K562 (cell line): ENCODE results near the gene KISS1. TPM values are rescaled to one million over a fixed set of nuclear protein-coding genes. Genes with fewer than 3 reads are reported as not detected.

Experiments used
- BMI1 ChIP-seq: fragments of 150-350 bp; IDR thresholded peaks from 2 replicates; pipeline ENCODE4 v1.6.1; 2014; ENCODE audit warnings: low read length
- MYNN ChIP-seq, 2 experiments: sonication (generic); formaldehyde crosslinking in 1 of 2; IDR thresholded peaks; 2 replicates each; pipeline versions ENCODE4 v1.5.0 to v1.6.1; 2016 to 2020; ENCODE audit warnings: antibody characterized with exemption in 1 of 2, missing genetic modification reagents in 1 of 2
- POLR2A ChIP-seq: fragments of 450-650 bp; conservative IDR thresholded peaks from 2 replicates; pipeline ENCODE4 v1.6.1; 2016
- polyA plus RNA-seq, 8 experiments: library from polyadenylated mRNA; depleted of rRNA in 4 of 8; stranded (reverse) in 5 of 8; unstranded in 3 of 8; fragments of >200 nt; fragmentation: Nextera tagmentation in 2 of 8; fragmentation: Illumina TruSeq in 1 of 8; extraction: Ambion mirVana in 2 of 8; extraction: Trizol in 1 of 8; gene quantifications; 2 replicates each; pipeline versions ENCODE4 v1.2.1 to v1.2.3, GENCODE V29; 2011 to 2014; ENCODE audit warnings: inconsistent platforms in 1 of 8, missing spikeins in 1 of 8
- total RNA-seq, 7 experiments: library from RNA; depleted of rRNA in 6 of 7; stranded (reverse); fragments of >200 nt in 6 of 7; fragmentation: Illumina TruSeq in 2 of 7; extraction: Trizol in 2 of 7; gene quantifications; 2 replicates each; pipeline versions ENCODE4 v1.2.1 to v1.2.3, GENCODE V29; 2011 to 2021; ENCODE audit warnings: low replicate concordance in 1 of 7
- TF ChIP-seq, protein P1 (sequence below): fragments of 450-650 bp; IDR thresholded peaks from 2 replicates; pipeline ENCODE4 v1.6.1; 2016; ENCODE audit warnings: mild to moderate bottlenecking, moderate library complexity
- TF ChIP-seq, protein P2 (sequence below), 2 experiments: fragments of 450-650 bp in 1 of 2; sonication (generic) in 1 of 2; formaldehyde crosslinking; conservative IDR thresholded peaks; 2 replicates each; pipeline versions ENCODE4 v1.4.0 to v1.8.1; 2020 to 2022; ENCODE audit warnings: mild to moderate bottlenecking in 1 of 2, missing genetic modification reagents in 1 of 2

Gene KISS1
- total and polyA plus RNA-seq, 9 of the 15 experiments (the other 6 are each of a cell fraction or from before 2014, with no cell fraction given): 0.31 TPM; not detected in 8

GRCh38 chr1:204191456-204191855, 4.8 kb downstream of the KISS1 start (continued):
- TF ChIP-seq, protein P1, sequence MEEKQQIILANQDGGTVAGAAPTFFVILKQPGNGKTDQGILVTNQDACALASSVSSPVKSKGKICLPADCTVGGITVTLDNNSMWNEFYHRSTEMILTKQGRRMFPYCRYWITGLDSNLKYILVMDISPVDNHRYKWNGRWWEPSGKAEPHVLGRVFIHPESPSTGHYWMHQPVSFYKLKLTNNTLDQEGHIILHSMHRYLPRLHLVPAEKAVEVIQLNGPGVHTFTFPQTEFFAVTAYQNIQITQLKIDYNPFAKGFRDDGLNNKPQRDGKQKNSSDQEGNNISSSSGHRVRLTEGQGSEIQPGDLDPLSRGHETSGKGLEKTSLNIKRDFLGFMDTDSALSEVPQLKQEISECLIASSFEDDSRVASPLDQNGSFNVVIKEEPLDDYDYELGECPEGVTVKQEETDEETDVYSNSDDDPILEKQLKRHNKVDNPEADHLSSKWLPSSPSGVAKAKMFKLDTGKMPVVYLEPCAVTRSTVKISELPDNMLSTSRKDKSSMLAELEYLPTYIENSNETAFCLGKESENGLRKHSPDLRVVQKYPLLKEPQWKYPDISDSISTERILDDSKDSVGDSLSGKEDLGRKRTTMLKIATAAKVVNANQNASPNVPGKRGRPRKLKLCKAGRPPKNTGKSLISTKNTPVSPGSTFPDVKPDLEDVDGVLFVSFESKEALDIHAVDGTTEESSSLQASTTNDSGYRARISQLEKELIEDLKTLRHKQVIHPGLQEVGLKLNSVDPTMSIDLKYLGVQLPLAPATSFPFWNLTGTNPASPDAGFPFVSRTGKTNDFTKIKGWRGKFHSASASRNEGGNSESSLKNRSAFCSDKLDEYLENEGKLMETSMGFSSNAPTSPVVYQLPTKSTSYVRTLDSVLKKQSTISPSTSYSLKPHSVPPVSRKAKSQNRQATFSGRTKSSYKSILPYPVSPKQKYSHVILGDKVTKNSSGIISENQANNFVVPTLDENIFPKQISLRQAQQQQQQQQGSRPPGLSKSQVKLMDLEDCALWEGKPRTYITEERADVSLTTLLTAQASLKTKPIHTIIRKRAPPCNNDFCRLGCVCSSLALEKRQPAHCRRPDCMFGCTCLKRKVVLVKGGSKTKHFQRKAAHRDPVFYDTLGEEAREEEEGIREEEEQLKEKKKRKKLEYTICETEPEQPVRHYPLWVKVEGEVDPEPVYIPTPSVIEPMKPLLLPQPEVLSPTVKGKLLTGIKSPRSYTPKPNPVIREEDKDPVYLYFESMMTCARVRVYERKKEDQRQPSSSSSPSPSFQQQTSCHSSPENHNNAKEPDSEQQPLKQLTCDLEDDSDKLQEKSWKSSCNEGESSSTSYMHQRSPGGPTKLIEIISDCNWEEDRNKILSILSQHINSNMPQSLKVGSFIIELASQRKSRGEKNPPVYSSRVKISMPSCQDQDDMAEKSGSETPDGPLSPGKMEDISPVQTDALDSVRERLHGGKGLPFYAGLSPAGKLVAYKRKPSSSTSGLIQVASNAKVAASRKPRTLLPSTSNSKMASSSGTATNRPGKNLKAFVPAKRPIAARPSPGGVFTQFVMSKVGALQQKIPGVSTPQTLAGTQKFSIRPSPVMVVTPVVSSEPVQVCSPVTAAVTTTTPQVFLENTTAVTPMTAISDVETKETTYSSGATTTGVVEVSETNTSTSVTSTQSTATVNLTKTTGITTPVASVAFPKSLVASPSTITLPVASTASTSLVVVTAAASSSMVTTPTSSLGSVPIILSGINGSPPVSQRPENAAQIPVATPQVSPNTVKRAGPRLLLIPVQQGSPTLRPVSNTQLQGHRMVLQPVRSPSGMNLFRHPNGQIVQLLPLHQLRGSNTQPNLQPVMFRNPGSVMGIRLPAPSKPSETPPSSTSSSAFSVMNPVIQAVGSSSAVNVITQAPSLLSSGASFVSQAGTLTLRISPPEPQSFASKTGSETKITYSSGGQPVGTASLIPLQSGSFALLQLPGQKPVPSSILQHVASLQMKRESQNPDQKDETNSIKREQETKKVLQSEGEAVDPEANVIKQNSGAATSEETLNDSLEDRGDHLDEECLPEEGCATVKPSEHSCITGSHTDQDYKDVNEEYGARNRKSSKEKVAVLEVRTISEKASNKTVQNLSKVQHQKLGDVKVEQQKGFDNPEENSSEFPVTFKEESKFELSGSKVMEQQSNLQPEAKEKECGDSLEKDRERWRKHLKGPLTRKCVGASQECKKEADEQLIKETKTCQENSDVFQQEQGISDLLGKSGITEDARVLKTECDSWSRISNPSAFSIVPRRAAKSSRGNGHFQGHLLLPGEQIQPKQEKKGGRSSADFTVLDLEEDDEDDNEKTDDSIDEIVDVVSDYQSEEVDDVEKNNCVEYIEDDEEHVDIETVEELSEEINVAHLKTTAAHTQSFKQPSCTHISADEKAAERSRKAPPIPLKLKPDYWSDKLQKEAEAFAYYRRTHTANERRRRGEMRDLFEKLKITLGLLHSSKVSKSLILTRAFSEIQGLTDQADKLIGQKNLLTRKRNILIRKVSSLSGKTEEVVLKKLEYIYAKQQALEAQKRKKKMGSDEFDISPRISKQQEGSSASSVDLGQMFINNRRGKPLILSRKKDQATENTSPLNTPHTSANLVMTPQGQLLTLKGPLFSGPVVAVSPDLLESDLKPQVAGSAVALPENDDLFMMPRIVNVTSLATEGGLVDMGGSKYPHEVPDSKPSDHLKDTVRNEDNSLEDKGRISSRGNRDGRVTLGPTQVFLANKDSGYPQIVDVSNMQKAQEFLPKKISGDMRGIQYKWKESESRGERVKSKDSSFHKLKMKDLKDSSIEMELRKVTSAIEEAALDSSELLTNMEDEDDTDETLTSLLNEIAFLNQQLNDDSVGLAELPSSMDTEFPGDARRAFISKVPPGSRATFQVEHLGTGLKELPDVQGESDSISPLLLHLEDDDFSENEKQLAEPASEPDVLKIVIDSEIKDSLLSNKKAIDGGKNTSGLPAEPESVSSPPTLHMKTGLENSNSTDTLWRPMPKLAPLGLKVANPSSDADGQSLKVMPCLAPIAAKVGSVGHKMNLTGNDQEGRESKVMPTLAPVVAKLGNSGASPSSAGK: no peak
- TF ChIP-seq, protein P2, sequence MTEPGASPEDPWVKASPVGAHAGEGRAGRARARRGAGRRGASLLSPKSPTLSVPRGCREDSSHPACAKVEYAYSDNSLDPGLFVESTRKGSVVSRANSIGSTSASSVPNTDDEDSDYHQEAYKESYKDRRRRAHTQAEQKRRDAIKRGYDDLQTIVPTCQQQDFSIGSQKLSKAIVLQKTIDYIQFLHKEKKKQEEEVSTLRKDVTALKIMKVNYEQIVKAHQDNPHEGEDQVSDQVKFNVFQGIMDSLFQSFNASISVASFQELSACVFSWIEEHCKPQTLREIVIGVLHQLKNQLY (CRISPR knock-in tag; conservative IDR thresholded peaks at IDR 0.05): no peak
- TF ChIP-seq BMI1: no peak
- TF ChIP-seq MYNN (IDR thresholded peaks at IDR 0.05): no peak
- no peak for TF ChIP-seq MYNN (CRISPR knock-in tag; IDR thresholded peaks at IDR 0.05)
- no peak for TF ChIP-seq POLR2A
